GM12801 (cell line): ENCODE measurements around the gene BCO1.

Experiments used
- CTCF ChIP-seq: IDR thresholded peaks from one replicate; pipeline ENCODE4 v1.5.1; 2011; ENCODE audit warnings: control low read depth; ENCODE audit not compliant: insufficient read length; ENCODE audit errors: extremely low read depth

The BCO1 gene

GRCh38 chr16:81265052-81265451, 26.6 kb downstream of the BCO1 start:
- TF ChIP-seq CTCF, result no peak

- TF ChIP-seq CTCF, result no peak
Observed at GRCh38 chr16:81265658-81266451, 27.4 kb downstream of the BCO1 start.

GRCh38 chr16:81266680-81267095, 28.2 kb downstream of the BCO1 start:
- TF ChIP-seq CTCF, result no peak

- TF ChIP-seq CTCF, result no peak
Observed at GRCh38 chr16:81268509-81268908, 30.0 kb downstream of the BCO1 start.

GRCh38 chr16:81273223-81273950, 34.9 kb downstream of the BCO1 start:
- TF ChIP-seq CTCF, result no peak

GRCh38 chr16:81275064-81275532, 36.6 kb downstream of the BCO1 start:
- no peak for TF ChIP-seq CTCF

GRCh38 chr16:81275795-81276194, 37.3 kb downstream of the BCO1 start:
- no peak for TF ChIP-seq CTCF
